Kidney (tissue), 14 donors: ENCODE data around the gene SLC39A11. TPM values are rescaled to one million over a fixed set of nuclear protein-coding genes. Genes with fewer than 3 reads are reported as not detected.

Experiments used
- DNase-seq, 5 donors: peaks; one replicate each; pipeline ENCODE4 v3.0.0-alpha.2; 2013 to 2020
- FAIRE-seq: peaks from 2 replicates; lab custom pipeline; 2012; peaks lifted over from hg19 to GRCh38; lab: Jason Lieb, UNC
- H3K27ac ChIP-seq, 2 donors: one replicate each; pipeline ENCODE4 v1.7.0; 2013; ENCODE audit warnings: low read depth in 2 of 2, low read length in 2 of 2, inconsistent platforms in 1 of 2
- H3K27me3 ChIP-seq: one replicate; pipeline ENCODE4 v1.7.1; 2013; ENCODE audit warnings: low read length, inconsistent platforms; ENCODE audit not compliant: control insufficient read depth, insufficient read depth
- H3K36me3 ChIP-seq, 3 donors: one replicate each; pipeline versions ENCODE4 v1.7.0 to v1.7.1; 2013; ENCODE audit warnings: low read length in 3 of 3, control low read depth in 1 of 3, inconsistent platforms in 1 of 3; ENCODE audit not compliant: insufficient read depth in 3 of 3, control insufficient read depth in 2 of 3
- H3K4me1 ChIP-seq, 3 donors: one replicate each; pipeline versions ENCODE4 v1.7.0 to v1.7.1; 2013; ENCODE audit warnings: low read length in 3 of 3, inconsistent platforms in 1 of 3, low read depth in 1 of 3; ENCODE audit not compliant: control insufficient read depth in 2 of 3, insufficient read depth in 2 of 3
- H3K4me3 ChIP-seq, 3 donors: one replicate each; pipeline versions ENCODE4 v1.7.0 to v1.8.1; 2013; ENCODE audit warnings: low read length in 3 of 3, control low read depth in 1 of 3, inconsistent platforms in 1 of 3
- H3K9ac ChIP-seq, 3 donors: one replicate each; pipeline versions ENCODE4 v1.7.0 to v1.7.1; 2013; ENCODE audit warnings: low read length in 3 of 3, control low read depth in 1 of 3, inconsistent platforms in 1 of 3
- H3K9me3 ChIP-seq, 3 donors: one replicate each; pipeline versions ENCODE4 v1.7.0 to v1.7.1; 2013; ENCODE audit warnings: low read length in 3 of 3, control low read depth in 1 of 3, inconsistent platforms in 1 of 3; ENCODE audit not compliant: control insufficient read depth in 2 of 3, insufficient read depth in 1 of 3
- intact Hi-C: fragments of 100-400 bp; cut with DNase I; formaldehyde crosslinking; loops from one replicate; pipeline ENCODE4 v1.11.1; 2022
- polyA plus RNA-seq: library from polyadenylated mRNA; stranded (reverse); fragments of 350-450 nt; fragmentation: Illumina TruSeq; extraction: RNeasy Lipid Tissue Mini Kit (QIAGEN cat#74804); gene quantifications from one replicate; pipeline ENCODE4 v1.2.3, GENCODE V29; 2014; ENCODE audit warnings: low read depth, low replicate concordance; ENCODE audit not compliant: insufficient read depth
- total RNA-seq: library from RNA; stranded (reverse); fragmentation: NEBNext Ultra II Directional; extraction: Animal tissue kit (Norgen Biotek cat#: 25700); gene quantifications from one replicate; pipeline ENCODE4 v1.2.1, GENCODE V29; 2021
- TF ChIP-seq, protein P1 (sequence below): IDR thresholded peaks from 3 replicates; pipeline ENCODE4 v1.5.1; 2012; ENCODE audit warnings: mild to moderate bottlenecking, moderate library complexity, borderline replicate concordance; ENCODE audit not compliant: insufficient read depth; ENCODE audit errors: extremely low read depth
- donor health status: control.
- donor health status: control.
- donor health status: control.
- donor health status: control.
- donor health status: control.
- donor health status: DM: yes; HTN: yes; CAD: no.
- donor health status: Normal renal cell carcinoma (clear cell type).

The SLC39A11 gene
- total and polyA plus RNA-seq, 2 donors from 2014 or later, result 19.7 to 37.2 TPM

DNA sequence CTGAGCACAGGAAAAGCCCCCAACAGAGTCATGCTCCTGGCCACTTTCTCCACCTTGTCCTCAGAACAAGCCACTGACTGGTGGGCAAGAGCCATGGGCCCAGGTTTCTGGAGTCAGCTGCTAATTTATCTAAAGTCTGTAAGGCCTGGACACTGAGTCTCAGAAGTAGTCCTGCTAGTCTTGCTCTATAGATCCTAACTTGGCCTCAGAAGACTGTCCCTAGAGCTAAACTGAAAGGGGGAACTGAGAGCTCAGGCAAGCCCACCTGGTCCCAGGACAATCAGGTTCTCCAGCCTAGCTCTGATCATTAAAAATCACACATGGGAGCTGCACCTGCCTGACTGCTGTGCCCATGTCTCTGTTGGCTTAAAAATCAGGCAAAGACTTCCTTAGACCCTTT is 485.8 kb downstream of the SLC39A11 start:
- Histone ChIP-seq H3K4me3 (no peak overlapping the region), H3K36me3 (no peaks in the 10 kb centered on the region), H3K27ac (no peak overlapping the region), H3K4me1 (no peaks in the 10 kb centered on the region), H3K9me3 (peaks cover 0 to 12% (median 0%) of the 10 kb centered on the region in 3 donors), H3K27me3 (no peaks in the 10 kb centered on the region), H3K9ac (no peak overlapping the region)
- no peak for FAIRE-seq
- intact Hi-C loops, result no loop called here
- no peak for DNase-seq
- TF ChIP-seq, protein P1, sequence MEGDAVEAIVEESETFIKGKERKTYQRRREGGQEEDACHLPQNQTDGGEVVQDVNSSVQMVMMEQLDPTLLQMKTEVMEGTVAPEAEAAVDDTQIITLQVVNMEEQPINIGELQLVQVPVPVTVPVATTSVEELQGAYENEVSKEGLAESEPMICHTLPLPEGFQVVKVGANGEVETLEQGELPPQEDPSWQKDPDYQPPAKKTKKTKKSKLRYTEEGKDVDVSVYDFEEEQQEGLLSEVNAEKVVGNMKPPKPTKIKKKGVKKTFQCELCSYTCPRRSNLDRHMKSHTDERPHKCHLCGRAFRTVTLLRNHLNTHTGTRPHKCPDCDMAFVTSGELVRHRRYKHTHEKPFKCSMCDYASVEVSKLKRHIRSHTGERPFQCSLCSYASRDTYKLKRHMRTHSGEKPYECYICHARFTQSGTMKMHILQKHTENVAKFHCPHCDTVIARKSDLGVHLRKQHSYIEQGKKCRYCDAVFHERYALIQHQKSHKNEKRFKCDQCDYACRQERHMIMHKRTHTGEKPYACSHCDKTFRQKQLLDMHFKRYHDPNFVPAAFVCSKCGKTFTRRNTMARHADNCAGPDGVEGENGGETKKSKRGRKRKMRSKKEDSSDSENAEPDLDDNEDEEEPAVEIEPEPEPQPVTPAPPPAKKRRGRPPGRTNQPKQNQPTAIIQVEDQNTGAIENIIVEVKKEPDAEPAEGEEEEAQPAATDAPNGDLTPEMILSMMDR, result no peak

DNA sequence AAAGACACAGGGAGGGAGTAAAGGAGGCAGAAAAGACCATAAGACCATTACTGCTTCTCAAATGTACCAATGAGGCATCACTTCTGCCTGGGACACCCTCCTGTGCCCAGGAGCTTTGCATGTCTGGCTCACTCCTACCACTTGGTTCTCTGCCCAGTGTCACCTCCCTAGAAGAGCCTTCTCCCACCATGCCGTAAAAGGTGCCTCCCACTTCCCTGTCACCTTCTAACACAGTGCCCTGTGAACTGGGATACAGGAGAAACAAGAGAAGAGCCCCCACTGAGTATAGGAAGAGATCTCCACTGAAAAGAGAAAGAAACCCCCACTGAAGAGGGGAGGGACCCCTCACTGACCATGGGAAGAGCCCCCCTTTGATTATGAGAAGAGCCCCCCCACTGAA is 486.9 kb downstream of the SLC39A11 start:
- H3K9ac ChIP-seq, result no peak overlapping the region
- H3K4me1 ChIP-seq, result no peaks in the 10 kb centered on the region
- no peaks in the 10 kb centered on the region for H3K36me3 ChIP-seq
- intact Hi-C loops, result no loop called here
- FAIRE-seq, result no peak
- DNase-seq, result no peak
- H3K9me3 ChIP-seq, result peaks cover 0 to 12% (median 0%) of the 10 kb centered on the region in 3 donors
- TF ChIP-seq, protein P1, result no peak
- H3K27me3 ChIP-seq, result no peaks in the 10 kb centered on the region
- H3K27ac ChIP-seq, result no peak overlapping the region
- H3K4me3 ChIP-seq, result no peak overlapping the region

DNA sequence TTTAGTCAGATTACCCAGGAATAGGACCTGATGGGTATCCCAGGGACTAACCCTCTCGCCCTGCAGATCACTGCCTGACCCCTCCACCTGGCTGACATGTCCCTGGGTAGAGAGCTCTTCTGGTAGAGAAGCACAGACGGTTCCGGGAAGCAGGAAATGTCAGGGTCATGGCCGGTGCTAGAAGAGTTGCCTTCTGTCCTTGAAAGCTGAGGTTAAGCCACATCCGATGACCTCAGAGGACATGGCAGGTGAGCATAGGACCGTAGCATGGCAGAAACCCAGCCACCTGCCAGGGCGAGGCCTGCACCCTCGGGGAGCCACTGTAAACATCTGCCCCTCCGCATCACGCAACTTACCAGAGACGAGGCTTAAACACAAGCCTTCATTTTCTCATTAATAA is 488.0 kb downstream of the SLC39A11 start:
- H3K9me3 ChIP-seq, result peaks cover 0 to 12% (median 0%) of the 10 kb centered on the region in 3 donors
- H3K4me1 ChIP-seq, result no peaks in the 10 kb centered on the region
- intact Hi-C loops, result no loop called here
- H3K4me3 ChIP-seq, result no peak overlapping the region
- FAIRE-seq (no peak), DNase-seq (no peak)
- H3K27me3 ChIP-seq, result no peaks in the 10 kb centered on the region
- H3K9ac ChIP-seq, result no peak overlapping the region
- TF ChIP-seq, protein P1, result no peak
- H3K27ac ChIP-seq, result no peak overlapping the region
- H3K36me3 ChIP-seq, result no peaks in the 10 kb centered on the region
